Epithelial cell of proximal tubule (primary cell): ENCODE measurements around the gene PFN3. TPM values are rescaled to one million over a fixed set of nuclear protein-coding genes. Genes with fewer than 3 reads are reported as not detected.

ENCODE experiments used
- DNase-seq: peaks from one replicate; pipeline ENCODE4 v3.0.0-alpha.2; 2011; ENCODE audit warnings: low read depth
- H3K4me3 ChIP-seq: 2 replicates; pipeline ENCODE4 v1.5.1; 2011; ENCODE audit warnings: low read depth, mild to moderate bottlenecking, low read length
- total RNA-seq: library from RNA; depleted of rRNA; stranded (reverse); fragments of >200 nt; gene quantifications from 2 replicates; pipeline ENCODE4 v1.2.3, GENCODE V29; 2015
- TF ChIP-seq, protein P1 (sequence below): conservative IDR thresholded peaks from 2 replicates; pipeline ENCODE4 v1.5.1; 2012; ENCODE audit warnings: low read depth, mild to moderate bottlenecking, low read length

PFN3 gene
- not detected in 2 replicates for total RNA-seq

- DNase-seq: no peak
- TF ChIP-seq, protein P1, sequence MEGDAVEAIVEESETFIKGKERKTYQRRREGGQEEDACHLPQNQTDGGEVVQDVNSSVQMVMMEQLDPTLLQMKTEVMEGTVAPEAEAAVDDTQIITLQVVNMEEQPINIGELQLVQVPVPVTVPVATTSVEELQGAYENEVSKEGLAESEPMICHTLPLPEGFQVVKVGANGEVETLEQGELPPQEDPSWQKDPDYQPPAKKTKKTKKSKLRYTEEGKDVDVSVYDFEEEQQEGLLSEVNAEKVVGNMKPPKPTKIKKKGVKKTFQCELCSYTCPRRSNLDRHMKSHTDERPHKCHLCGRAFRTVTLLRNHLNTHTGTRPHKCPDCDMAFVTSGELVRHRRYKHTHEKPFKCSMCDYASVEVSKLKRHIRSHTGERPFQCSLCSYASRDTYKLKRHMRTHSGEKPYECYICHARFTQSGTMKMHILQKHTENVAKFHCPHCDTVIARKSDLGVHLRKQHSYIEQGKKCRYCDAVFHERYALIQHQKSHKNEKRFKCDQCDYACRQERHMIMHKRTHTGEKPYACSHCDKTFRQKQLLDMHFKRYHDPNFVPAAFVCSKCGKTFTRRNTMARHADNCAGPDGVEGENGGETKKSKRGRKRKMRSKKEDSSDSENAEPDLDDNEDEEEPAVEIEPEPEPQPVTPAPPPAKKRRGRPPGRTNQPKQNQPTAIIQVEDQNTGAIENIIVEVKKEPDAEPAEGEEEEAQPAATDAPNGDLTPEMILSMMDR: no peak
- H3K4me3 ChIP-seq: no peak within 1 kb of the TSS
Measured at GRCh38 chr5:177399997-177400868, at the start of gene PFN3. TSS of gene PFN3 (minus strand) at chr5:177400661. CDS start at chr5:177400576, 85 bp downstream.

DNA sequence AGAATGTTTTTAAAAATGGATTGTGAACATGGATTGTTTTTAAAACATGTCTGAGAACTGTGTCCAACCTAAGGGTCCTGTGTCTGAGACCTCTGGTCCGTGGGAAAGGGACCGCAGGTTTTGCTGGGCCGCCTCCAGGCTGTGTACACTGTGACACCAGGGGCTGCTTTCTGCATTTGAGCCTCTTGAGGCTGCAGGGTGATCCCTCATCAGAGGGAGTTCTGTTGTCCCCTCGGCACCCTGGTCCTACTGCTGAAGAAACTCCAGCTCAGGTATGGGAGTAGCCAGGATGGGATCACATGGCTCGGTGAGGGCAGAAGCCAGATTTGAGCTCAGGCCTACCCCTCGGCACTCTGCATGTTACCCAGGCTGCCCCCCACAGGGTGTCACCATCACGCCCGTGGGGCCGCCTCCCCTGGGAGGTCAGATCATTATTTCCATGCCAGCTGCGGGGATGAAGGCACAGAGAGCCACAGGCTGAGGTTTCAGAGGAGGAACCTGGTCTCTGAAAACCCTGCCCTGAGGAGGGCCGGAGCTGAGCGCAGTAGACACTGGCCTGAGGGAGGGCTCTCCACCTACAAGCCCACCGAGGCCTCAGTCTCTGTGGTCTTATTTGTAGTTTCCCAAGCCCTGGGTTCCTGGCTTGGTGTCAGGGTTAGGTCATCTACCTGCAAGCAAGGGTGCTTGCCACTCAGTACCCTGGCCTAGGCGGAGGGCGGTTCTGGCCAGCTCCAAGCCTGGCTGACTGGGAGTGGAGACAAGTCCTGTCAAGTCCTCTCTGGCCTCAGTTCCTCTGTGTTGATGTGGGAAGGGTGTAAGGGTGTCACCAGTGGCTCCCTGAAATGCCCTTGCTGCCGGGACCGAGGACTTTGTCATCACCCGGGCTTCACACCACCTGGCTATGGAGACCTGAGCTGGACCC, 48.9 kb upstream of the PFN3 start:
- no peak overlapping the region for H3K4me3 ChIP-seq
- TF ChIP-seq, protein P1: no peak
- DNase-seq: no peak

DNA sequence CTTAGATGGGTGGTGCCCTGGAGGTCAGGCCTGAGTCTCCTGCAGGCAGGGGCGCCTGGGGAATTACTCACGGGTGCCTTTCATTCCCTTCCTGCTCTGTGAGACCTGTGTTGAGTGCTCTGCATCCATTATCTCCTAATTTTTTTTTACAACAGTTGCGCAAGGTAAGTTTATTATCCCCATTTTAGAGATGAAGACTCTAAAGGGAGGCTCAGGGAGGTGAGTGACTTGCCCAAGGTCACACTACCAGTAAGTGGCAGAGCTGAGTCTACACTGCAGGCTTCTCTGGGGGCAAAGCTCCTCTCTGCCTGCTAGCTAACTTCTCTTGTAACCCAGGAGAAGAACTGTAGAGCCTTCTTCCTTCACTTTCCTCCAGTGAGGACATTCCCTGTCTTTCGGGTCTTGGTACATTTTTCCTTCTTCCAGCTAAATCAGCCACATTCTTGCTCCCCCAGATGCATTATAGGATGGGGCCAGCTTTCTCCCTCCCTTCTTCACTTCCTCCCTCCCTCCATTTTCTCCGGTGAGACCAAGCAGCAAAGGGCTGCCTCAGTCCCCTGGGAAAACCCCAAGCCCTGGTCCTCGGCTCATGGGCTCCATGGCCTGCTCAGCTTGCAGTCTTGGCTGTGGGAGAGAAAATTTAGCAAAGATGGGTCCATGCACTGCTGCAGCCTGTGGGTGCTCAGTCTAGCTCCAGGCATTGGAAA, 47.9 kb upstream of the PFN3 start:
- peak overlapping the region; percentile 68 for H3K4me3 ChIP-seq
- TF ChIP-seq, protein P1: no peak
- no peak for DNase-seq

DNA sequence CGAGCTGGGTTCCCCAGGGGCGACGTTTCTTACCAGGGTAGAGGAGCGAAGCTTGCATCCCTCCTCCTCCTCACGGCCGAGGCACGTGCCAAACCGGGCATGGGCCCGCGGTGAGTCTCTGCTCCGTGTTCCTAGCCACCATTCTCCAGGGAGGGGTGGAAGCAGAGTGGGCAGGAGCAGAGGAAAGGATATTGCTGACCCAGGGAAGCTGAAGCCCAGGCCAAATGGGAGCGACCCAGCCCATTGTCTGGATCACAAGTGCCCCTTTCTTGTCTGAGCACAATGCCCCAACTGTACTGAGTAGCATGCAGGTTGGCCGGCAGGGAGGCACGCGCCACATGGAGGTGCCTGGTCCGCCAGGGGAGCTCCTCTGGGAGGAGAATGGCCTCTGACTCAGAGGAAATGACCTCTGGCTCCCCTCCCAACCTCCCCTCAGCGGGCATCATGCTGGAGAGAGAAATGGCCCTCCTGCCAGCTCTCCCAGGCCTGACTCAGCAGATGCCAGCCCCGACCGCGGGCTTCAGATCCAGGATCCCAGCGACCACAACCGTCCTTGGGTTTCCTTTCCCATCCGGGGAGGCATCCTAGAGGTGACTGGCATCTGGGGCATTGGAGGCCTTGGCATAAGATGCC, 47.3 kb upstream of the PFN3 start:
- peak; percentile 70 for DNase-seq

GRCh38 chr5:177447066-177447610, 46.7 kb upstream of the PFN3 start:
- TF ChIP-seq, protein P1: no peak
- no peak for DNase-seq
- H3K4me3 ChIP-seq: peak overlapping the region; percentile 68

More for the DNA sequence above, 47.3 kb upstream of the PFN3 start:
- peak overlapping the region; percentile 68 for H3K4me3 ChIP-seq
- TF ChIP-seq, protein P1: peak; percentile 23
